NCI-H2029 treated with DMSO at 0.1 percent for 48 hours (cell line): ENCODE results near the gene ZBED6.
"Not testable (repeated sequence)": the region's sequence is repeated elsewhere in the genome, so short reads cannot be mapped to it uniquely, and the experiment has no call there.

ENCODE experiments used
- DNase-seq: peaks from one replicate; lab custom pipeline; 2025; lab: John Stamatoyannopoulos, UW

The ZBED6 gene

GRCh38 chr1:203781962-203782361 lies 13.5 kb upstream of the ZBED6 start:
- DNase-seq = no peak

GRCh38 chr1:203789966-203790365 lies 5.5 kb upstream of the ZBED6 start:
- DNase-seq = no peak

- no peak for DNase-seq
Measured at GRCh38 chr1:203791498-203791897, 3.9 kb upstream of the ZBED6 start.

- no peak for DNase-seq
Measured at GRCh38 chr1:203792486-203792885, 2.9 kb upstream of the ZBED6 start.

GRCh38 chr1:203793561-203793960 lies 1.9 kb upstream of the ZBED6 start:
- DNase-seq = not testable (repeated sequence)

- no peak for DNase-seq
Measured at GRCh38 chr1:203794764-203795440, 521 bp upstream of the ZBED6 start.

- no peak for DNase-seq
Measured at GRCh38 chr1:203796236-203796605, 798 bp downstream of the ZBED6 start.

GRCh38 chr1:203797216-203797615 lies 1.8 kb downstream of the ZBED6 start:
- no peak for DNase-seq

- DNase-seq = no peak
Measured at GRCh38 chr1:203797948-203798655, 2.7 kb downstream of the ZBED6 start.

- DNase-seq = no peak
Measured at GRCh38 chr1:203799157-203799556, 3.7 kb downstream of the ZBED6 start.

GRCh38 chr1:203799971-203800370 lies 4.5 kb downstream of the ZBED6 start:
- DNase-seq = no peak

- DNase-seq = no peak
Measured at GRCh38 chr1:203805689-203806088, 10.3 kb downstream of the ZBED6 start.

- DNase-seq = no peak
Measured at GRCh38 chr1:203807196-203807595, 11.8 kb downstream of the ZBED6 start.

GRCh38 chr1:203813581-203814341 lies 18.3 kb downstream of the ZBED6 start:
- DNase-seq = no peak

- DNase-seq = no peak
Measured at GRCh38 chr1:203818399-203818798, 23.0 kb downstream of the ZBED6 start.

- no peak for DNase-seq
Measured at GRCh38 chr1:203823306-203823705, 27.9 kb downstream of the ZBED6 start.

GRCh38 chr1:203826175-203826574 lies 30.8 kb downstream of the ZBED6 start:
- no peak for DNase-seq

GRCh38 chr1:203828002-203828401 lies 32.6 kb downstream of the ZBED6 start:
- DNase-seq = no peak

GRCh38 chr1:203828503-203828902 lies 33.1 kb downstream of the ZBED6 start:
- DNase-seq = no peak

GRCh38 chr1:203829247-203829646 lies 33.8 kb downstream of the ZBED6 start:
- DNase-seq = not testable (repeated sequence)

- DNase-seq = no peak
Measured at GRCh38 chr1:203835476-203835875, 40.1 kb downstream of the ZBED6 start.

GRCh38 chr1:203839081-203839480 lies 43.7 kb downstream of the ZBED6 start:
- DNase-seq = no peak

GRCh38 chr1:203840208-203840808 lies 44.9 kb downstream of the ZBED6 start:
- DNase-seq = no peak
